RWPE1 (cell line): ENCODE results near the gene TSACC.
A peak's percentile ranks its signal among the peaks of the same experiment; 100 is the strongest.

Experiments used
- CTCF ChIA-PET: fragments of 350-600 bp; sonication (Branson Sonifier 250); formaldehyde crosslinking; extraction: SDS; loops from one replicate; lab custom pipeline; 2021; lab: Yijun Ruan, JAX
- POLR2A ChIA-PET: fragments of 400-600 bp; formaldehyde crosslinking; extraction: SDS; loops from one replicate; lab custom pipeline; 2020; ENCODE audit warnings: antibody characterized with exemption; ENCODE audit not compliant: low non-redundant PET; lab: Yijun Ruan, JAX
- DNase-seq: peaks from one replicate; pipeline ENCODE4 v3.0.0; 2012; ENCODE audit warnings: low spot score
- H3K27ac ChIP-seq: fragments of 450-650 bp; 2 replicates; pipeline ENCODE4 v1.5.1; 2017
- TF ChIP-seq, protein P1 (sequence below): fragments of 450-650 bp; conservative IDR thresholded peaks from 2 replicates; pipeline ENCODE4 v1.5.1; 2017; ENCODE audit warnings: low read depth, mild to moderate bottlenecking

The TSACC gene

DNA sequence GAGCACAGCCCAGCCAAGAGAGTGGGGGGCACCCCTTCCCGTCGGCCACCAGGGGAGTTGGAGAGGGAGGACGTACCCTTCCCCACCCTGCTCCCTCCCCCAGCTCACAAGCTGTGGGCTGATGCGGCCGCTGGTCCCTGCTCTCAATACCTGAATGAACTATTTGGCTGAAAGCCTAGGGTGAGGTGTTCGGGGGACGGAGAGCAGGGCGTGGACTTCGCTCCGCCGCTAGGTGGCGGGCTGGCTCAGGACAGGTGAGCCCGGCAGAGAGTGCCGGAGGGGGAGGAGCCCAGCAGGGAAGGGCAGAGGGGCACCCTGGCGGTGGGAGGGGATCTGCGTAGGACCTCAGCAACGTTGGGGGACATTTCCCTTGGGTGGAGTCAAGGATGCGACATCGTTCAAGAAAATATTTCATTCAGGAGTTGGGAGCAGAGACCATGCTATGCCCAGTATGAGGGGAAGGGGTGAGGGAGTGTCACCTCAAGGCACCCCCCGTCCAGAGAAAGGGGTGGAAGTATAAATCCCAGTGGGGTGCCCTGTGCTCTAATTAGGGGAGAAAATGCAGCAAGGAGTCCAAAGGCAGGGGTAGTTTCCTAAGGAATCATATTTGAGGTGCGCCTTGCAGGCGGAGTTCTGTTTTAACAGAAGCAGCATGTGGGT lies 18.7 kb downstream of the TSACC start:
- ChIA-PET POLR2A (no interaction called here), CTCF (interaction anchor here (0.6 to 1.5 kb wide), 8 partner anchors 8 to 379 kb away, joined by 3 to 4 read pairs (median 4); no protein-coding TSS in a partner anchor)
- no peak overlapping the region for H3K27ac ChIP-seq
- TF ChIP-seq, protein P1, sequence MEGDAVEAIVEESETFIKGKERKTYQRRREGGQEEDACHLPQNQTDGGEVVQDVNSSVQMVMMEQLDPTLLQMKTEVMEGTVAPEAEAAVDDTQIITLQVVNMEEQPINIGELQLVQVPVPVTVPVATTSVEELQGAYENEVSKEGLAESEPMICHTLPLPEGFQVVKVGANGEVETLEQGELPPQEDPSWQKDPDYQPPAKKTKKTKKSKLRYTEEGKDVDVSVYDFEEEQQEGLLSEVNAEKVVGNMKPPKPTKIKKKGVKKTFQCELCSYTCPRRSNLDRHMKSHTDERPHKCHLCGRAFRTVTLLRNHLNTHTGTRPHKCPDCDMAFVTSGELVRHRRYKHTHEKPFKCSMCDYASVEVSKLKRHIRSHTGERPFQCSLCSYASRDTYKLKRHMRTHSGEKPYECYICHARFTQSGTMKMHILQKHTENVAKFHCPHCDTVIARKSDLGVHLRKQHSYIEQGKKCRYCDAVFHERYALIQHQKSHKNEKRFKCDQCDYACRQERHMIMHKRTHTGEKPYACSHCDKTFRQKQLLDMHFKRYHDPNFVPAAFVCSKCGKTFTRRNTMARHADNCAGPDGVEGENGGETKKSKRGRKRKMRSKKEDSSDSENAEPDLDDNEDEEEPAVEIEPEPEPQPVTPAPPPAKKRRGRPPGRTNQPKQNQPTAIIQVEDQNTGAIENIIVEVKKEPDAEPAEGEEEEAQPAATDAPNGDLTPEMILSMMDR, result peak; percentile 98
- peak; percentile 89 for DNase-seq

DNA sequence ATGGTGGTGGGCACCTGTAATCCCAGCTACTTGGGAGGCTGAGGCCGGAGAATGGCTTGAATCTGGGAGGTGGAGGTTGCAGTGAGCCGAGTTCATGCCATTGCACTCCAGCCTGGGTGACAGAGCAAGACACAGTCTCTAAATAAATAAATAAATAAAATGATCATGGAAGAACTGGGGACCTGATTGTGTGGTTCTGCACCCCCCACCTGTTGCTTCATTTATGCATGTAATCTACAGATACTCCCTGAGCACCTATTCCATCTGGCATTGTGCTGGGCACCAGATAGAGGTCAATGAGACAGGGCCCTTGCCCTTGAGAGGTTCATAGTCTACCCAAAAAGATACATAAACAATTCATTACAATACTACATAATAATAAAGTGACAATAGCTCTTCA lies 19.7 kb downstream of the TSACC start:
- no peak overlapping the region for H3K27ac ChIP-seq
- TF ChIP-seq, protein P1, result no peak
- DNase-seq, result no peak
- POLR2A ChIA-PET, result no interaction called here
- CTCF ChIA-PET, result interaction anchor here (0.6 kb wide), 2 partner anchors 41 to 932 kb away, joined by 3 to 5 read pairs; no protein-coding TSS in a partner anchor

DNA sequence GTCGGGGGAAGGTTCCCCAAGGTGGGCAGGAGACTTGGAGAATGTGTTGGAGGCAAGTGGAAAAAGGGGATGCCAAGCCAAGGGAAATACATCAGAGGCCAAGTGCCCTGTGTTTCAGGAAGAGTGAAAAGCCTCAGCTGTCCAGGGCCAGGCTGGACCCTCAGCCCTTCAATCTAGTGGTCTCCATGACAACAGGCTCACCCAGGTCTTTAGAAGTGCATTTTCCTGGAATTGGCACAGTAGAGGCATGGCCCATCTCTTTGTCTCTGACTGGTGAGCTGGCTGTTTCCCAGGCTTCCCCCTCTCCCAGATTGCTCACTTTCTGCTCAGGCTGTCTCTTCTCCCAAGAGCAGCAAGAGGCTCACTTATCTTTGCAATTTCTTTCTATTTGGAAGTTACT lies 20.3 kb downstream of the TSACC start:
- DNase-seq, result no peak
- no peak overlapping the region for H3K27ac ChIP-seq
- TF ChIP-seq, protein P1, result no peak
- POLR2A ChIA-PET, result no interaction called here
- CTCF ChIA-PET, result interaction anchor here (0.6 to 2.0 kb wide), 4 partner anchors 16 to 87 kb away, joined by 3 to 12 read pairs (median 5); no protein-coding TSS in a partner anchor

DNA sequence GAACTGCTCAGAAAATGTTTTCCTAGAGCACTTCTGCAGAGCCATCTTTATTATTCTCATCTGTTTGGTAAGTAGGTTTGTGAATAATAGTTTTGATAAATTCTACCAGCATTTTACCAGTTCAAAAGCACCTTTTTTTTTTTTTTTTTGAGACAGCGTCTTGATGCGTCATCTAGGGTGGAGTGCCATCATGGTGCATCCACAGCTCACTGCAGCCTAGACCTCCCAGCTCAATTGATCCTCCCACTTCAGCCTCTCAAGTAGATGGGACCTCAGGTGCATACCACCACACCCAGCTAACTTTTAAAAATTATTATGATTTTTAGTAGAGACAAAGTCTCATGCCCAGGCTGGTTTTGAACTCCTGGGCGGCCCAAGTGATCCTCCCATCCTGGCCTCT lies 20.9 kb downstream of the TSACC start:
- no peak for DNase-seq
- CTCF ChIA-PET, result interaction anchor here (0.9 to 2.0 kb wide), 3 partner anchors 16 to 87 kb away, joined by 4 to 12 read pairs (median 6); no protein-coding TSS in a partner anchor
- POLR2A ChIA-PET, result no interaction called here

DNA sequence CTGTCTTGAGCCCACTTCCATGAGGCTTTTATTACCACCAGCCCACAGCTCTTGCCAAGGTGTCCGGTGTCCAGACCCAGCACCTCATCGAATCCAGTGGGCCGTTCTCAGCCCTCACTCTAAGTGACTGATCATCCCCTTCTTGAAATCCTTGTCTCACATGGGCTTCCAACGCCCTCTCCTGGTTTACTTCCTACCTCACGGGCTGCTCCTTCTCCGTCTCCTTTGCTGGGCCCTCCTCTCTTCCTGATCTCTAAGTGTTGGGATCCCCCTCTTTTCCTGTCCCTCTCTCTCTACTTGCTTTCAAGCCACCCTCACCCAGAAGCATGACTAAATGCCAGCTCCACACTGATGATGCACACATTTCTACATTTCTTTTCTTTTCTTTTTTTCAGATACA lies 21.6 kb downstream of the TSACC start:
- POLR2A ChIA-PET, result no interaction called here
- no peak overlapping the region for H3K27ac ChIP-seq
- DNase-seq, result no peak
- TF ChIP-seq, protein P1, result no peak
- CTCF ChIA-PET, result interaction anchor here (0.6 to 2.0 kb wide), 5 partner anchors 11 to 235 kb away, joined by 3 to 12 read pairs (median 4); no protein-coding TSS in a partner anchor

More for the DNA sequence above, 20.9 kb downstream of the TSACC start:
- TF ChIP-seq, protein P1, result no peak
- H3K27ac ChIP-seq, result no peak overlapping the region

DNA sequence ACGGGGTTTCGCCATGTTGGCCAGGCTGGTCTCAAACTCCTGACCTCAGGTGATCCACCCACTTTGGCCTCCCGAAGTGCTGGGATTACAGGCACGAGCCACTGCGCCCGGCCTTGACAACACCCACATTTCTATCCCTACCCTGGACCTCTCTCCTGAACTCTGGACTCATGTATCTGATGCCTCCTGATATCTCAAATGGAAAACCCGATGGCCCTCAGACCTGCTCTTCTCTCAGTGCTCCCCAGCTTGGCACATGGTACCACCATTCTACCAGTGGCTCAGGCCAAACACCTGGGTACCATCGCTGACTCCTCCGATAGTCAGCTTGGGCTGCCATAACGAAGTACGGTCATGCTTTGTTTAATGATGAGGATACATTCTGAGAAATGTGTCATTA lies 22.2 kb downstream of the TSACC start:
- TF ChIP-seq, protein P1, result no peak
- CTCF ChIA-PET, result interaction anchor here (0.6 to 2.0 kb wide), 5 partner anchors 10 to 590 kb away, joined by 3 to 12 read pairs (median 4); no protein-coding TSS in a partner anchor
- no peak for DNase-seq
- H3K27ac ChIP-seq, result no peak overlapping the region
- POLR2A ChIA-PET, result no interaction called here
